Lung (tissue), 12 donors: Measurements from ENCODE around the gene METAP1. TPM values are rescaled to one million over a fixed set of nuclear protein-coding genes. Genes with fewer than 3 reads are reported as not detected.
A peak's percentile ranks its signal among the peaks of the same experiment; 100 is the strongest.

ENCODE experiments used
- ATAC-seq: fragments of 200-7000 bp; cut with Tn5 transposase; one replicate; pipeline ENCODE4 v1.9.1; 2020; ENCODE audit warnings: moderate number of reproducible peaks; ENCODE audit not compliant: insufficient read depth, low FRiP score
- DNase-seq, 3 donors: peaks; one replicate each; pipeline ENCODE4 v3.0.0-alpha.2; 2013 to 2017
- H3K27ac ChIP-seq, 2 donors: one replicate each; pipeline ENCODE4 v1.5.1; 2013; ENCODE audit warnings: mild to moderate bottlenecking in 2 of 2, moderate library complexity in 2 of 2, control low read depth in 1 of 2, inconsistent platforms in 1 of 2, low read depth in 1 of 2, low read length in 1 of 2
- H3K27me3 ChIP-seq, 3 donors: one replicate each; pipeline ENCODE4 v1.5.1; 2013; ENCODE audit warnings: low read length in 2 of 3; ENCODE audit not compliant: control insufficient read depth in 3 of 3, insufficient read depth in 3 of 3
- H3K36me3 ChIP-seq, 4 donors: one replicate each; pipeline ENCODE4 v1.5.1; 2013; ENCODE audit warnings: low read length in 4 of 4, mild to moderate bottlenecking in 1 of 4, moderate library complexity in 1 of 4; ENCODE audit not compliant: control insufficient read depth in 4 of 4, insufficient read depth in 4 of 4
- H3K4me1 ChIP-seq, 5 donors: one replicate each; pipeline ENCODE4 v1.5.1; 2013; ENCODE audit warnings: low read length in 5 of 5, mild to moderate bottlenecking in 2 of 5, moderate library complexity in 1 of 5; ENCODE audit not compliant: control insufficient read depth in 5 of 5, insufficient read depth in 5 of 5
- H3K4me3 ChIP-seq: one replicate; pipeline ENCODE4 v1.5.1; 2013; ENCODE audit warnings: mild to moderate bottlenecking, control low read depth, moderate library complexity
- H3K9ac ChIP-seq, 2 donors: one replicate each; pipeline ENCODE4 v1.5.1; 2013; ENCODE audit warnings: low read length in 2 of 2, control low read depth in 1 of 2; ENCODE audit not compliant: insufficient read depth in 1 of 2
- H3K9me3 ChIP-seq, 4 donors: one replicate each; pipeline ENCODE4 v1.5.1; 2013; ENCODE audit warnings: low read length in 3 of 4, mild to moderate bottlenecking in 1 of 4, moderate library complexity in 1 of 4; ENCODE audit not compliant: control insufficient read depth in 4 of 4, insufficient read depth in 3 of 4
- WGBS, 2 donors: extraction: QIAGEN DNeasy Blood & Tissue Kit; methylation state at CpG; one replicate each; pipeline ENCODE4 v1.1.7; 2013; 5-methylcytosine and 5-hydroxymethylcytosine counted together
- polyA plus RNA-seq, 2 donors: library from polyadenylated mRNA; stranded (reverse); fragments of 200-250 nt; gene quantifications; one replicate each; pipeline ENCODE4 v1.2.1, GENCODE V29; 2013
- total RNA-seq, 2 donors: library from RNA; depleted of rRNA in 1 of 2; stranded (reverse); fragments of >200 nt in 1 of 2; gene quantifications; one replicate each; pipeline ENCODE4 v1.2.1, GENCODE V29; 2014 to 2021
- TF ChIP-seq, protein P1 (sequence below): IDR thresholded peaks from 2 replicates; pipeline ENCODE4 v1.5.1; 2012; ENCODE audit warnings: mild to moderate bottlenecking; ENCODE audit errors: control extremely low read depth, extremely low read depth
- donor health status: control.
- donor health status: control.
- donor health status: Bipolar disorder and iron deficiency.
- donor health status: healthy.
- donor health status: DM: yes; HTN: yes; CAD: no.

The METAP1 gene
- total and polyA plus RNA-seq, 4 donors: 19.1 to 38.4 (median 27.6) TPM

DNA sequence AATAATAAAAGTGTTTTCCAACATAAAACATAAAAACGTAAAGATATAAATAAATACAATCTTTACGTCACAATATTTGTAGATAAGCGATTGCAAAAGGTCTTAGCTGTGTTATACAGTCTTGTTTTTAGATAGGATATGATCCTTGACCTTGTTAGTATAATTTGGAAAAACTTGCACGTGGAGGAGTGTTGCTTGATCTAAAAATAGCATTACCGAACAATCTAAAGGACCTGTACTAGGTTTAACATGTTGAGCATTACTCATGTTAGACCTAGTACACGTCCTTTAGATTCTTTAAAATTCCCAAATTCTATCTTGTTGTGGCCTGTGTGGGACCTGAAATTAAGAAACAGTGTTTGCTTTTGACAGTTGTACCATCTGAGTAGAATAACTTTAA, 1.6 kb downstream of the METAP1 start:
- 53 to 70% methylated on average over 6 of the region's 6 CpGs for WGBS, 2 donors
- ATAC-seq (no peak), DNase-seq (peak in 2 of 3 donors; percentile 11 to 29)
- Histone ChIP-seq H3K36me3 (no peaks in the 10 kb centered on the region), H3K9me3 (peaks cover 0 to 2% (median 0%) of the 10 kb centered on the region in 4 donors), H3K4me1 (peaks cover 0 to 13% (median under 1%) of the 10 kb centered on the region in 5 donors), H3K4me3 (no peak overlapping the region), H3K27me3 (no peaks in the 10 kb centered on the region), H3K27ac (peak overlapping the region in 1 of 2 donors; percentile 69), H3K9ac (no peak overlapping the region)
- TF ChIP-seq, protein P1, sequence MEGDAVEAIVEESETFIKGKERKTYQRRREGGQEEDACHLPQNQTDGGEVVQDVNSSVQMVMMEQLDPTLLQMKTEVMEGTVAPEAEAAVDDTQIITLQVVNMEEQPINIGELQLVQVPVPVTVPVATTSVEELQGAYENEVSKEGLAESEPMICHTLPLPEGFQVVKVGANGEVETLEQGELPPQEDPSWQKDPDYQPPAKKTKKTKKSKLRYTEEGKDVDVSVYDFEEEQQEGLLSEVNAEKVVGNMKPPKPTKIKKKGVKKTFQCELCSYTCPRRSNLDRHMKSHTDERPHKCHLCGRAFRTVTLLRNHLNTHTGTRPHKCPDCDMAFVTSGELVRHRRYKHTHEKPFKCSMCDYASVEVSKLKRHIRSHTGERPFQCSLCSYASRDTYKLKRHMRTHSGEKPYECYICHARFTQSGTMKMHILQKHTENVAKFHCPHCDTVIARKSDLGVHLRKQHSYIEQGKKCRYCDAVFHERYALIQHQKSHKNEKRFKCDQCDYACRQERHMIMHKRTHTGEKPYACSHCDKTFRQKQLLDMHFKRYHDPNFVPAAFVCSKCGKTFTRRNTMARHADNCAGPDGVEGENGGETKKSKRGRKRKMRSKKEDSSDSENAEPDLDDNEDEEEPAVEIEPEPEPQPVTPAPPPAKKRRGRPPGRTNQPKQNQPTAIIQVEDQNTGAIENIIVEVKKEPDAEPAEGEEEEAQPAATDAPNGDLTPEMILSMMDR: no peak

- Histone ChIP-seq H3K9ac (no peak overlapping the region), H3K27ac (no peak overlapping the region), H3K27me3 (no peaks in the 10 kb centered on the region), H3K4me3 (no peak overlapping the region), H3K9me3 (no peaks in the 10 kb centered on the region), H3K36me3 (no peaks in the 10 kb centered on the region), H3K4me1 (peaks cover 0 to 18% (median 6%) of the 10 kb centered on the region in 5 donors)
- WGBS, 2 donors: 96 to 98% methylated on average over 7 of the region's 7 CpGs
- TF ChIP-seq, protein P1: no peak
- DNase-seq: no peak
- no peak for ATAC-seq
Measured at GRCh38 chr4:98998551-98998950, 3.0 kb downstream of the METAP1 start.

- Histone ChIP-seq H3K9me3 (no peaks in the 10 kb centered on the region), H3K9ac (no peak overlapping the region), H3K4me3 (no peak overlapping the region), H3K27me3 (no peaks in the 10 kb centered on the region), H3K4me1 (peaks cover 0 to 16% (median 6%) of the 10 kb centered on the region in 5 donors), H3K27ac (no peak overlapping the region), H3K36me3 (peaks cover 0 to 2% (median 0%) of the 10 kb centered on the region in 4 donors)
- DNase-seq: no peak
- no peak for ATAC-seq
- TF ChIP-seq, protein P1: no peak
- WGBS, 2 donors: 61 to 75% methylated on average over 3 of the region's 3 CpGs
Measured at GRCh38 chr4:99002279-99002678, 6.8 kb downstream of the METAP1 start.

DNA sequence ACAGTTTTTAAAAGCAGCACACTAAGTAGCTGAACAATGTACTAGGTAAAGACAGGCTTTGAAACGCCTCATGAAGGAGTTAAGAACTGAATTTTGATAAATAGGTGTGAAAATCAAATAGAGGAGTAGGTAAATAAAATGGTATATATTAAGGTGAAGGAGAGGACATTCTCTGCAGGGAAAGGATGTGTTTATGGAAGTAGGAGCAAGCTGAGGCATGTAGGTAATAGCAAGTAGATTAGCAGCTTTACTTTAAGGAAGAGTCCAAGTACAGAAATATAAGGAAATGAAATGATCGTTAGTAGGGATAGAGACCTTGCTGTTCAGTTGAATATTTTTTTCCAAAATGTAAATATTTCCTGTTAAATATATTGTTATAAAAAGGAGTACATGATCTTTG, 12.5 kb downstream of the METAP1 start:
- DNase-seq (no peak), ATAC-seq (no peak)
- TF ChIP-seq, protein P1: no peak
- Histone ChIP-seq H3K27me3 (no peaks in the 10 kb centered on the region), H3K36me3 (peaks cover 0 to 2% (median 0%) of the 10 kb centered on the region in 4 donors), H3K27ac (no peak overlapping the region), H3K9me3 (peaks cover 0 to 4% (median 1%) of the 10 kb centered on the region in 4 donors), H3K9ac (no peak overlapping the region), H3K4me1 (peaks cover 0 to 5% (median 1%) of the 10 kb centered on the region in 5 donors), H3K4me3 (no peak overlapping the region)
- WGBS, 2 donors: 84 to 92% methylated on average over 2 of the region's 2 CpGs
